H1 (cell line): ENCODE measurements around the gene NR1D2. TPM values are rescaled to one million over a fixed set of nuclear protein-coding genes. Genes with fewer than 3 reads are reported as not detected.
"Not testable (repeated sequence)": the region's sequence is repeated elsewhere in the genome, so short reads cannot be mapped to it uniquely, and the experiment has no call there.

Experiments
- CTCF ChIA-PET: fragments of 300-600 bp; sonication (Branson Sonifier 250); formaldehyde crosslinking; loops from one replicate; lab custom pipeline; 2021; ENCODE audit not compliant: partially characterized antibody; lab: Charles Lee
- POLR2A ChIA-PET: fragments of 300-600 bp; sonication (Branson Sonifier 250); formaldehyde crosslinking; loops from one replicate; lab custom pipeline; 2021; ENCODE audit warnings: inconsistent platforms; ENCODE audit not compliant: partially characterized antibody; lab: Charles Lee
- DNase-seq, 2 experiments: peaks; one replicate each; pipeline versions ENCODE4 v3.0.0 to v3.0.0-alpha.2; 2010 to 2022; ENCODE audit warnings: low spot score in 2 of 2, low read depth in 1 of 2, mixed read lengths in 1 of 2
- FAIRE-seq: peaks from 2 replicates; lab custom pipeline; 2011; peaks lifted over from hg19 to GRCh38; lab: Jason Lieb, UNC
- H2AFZ ChIP-seq: 2 replicates; pipeline ENCODE4 v1.8.1; 2012; ENCODE audit warnings: low read length, inconsistent platforms
- H2AK5ac ChIP-seq: 2 replicates; pipeline ENCODE4 v1.6.1; 2013; ENCODE audit warnings: low read depth, low read length
- H2BK120ac ChIP-seq: replicated peaks from 2 replicates; pipeline ENCODE3; 2013; ENCODE audit warnings: low read depth, low read length, inconsistent platforms
- H2BK12ac ChIP-seq: 2 replicates; pipeline ENCODE4 v1.6.1; 2013; ENCODE audit warnings: low read depth, low read length
- H2BK15ac ChIP-seq: 2 replicates; pipeline ENCODE4 v1.6.1; 2013; ENCODE audit warnings: low read length
- H2BK20ac ChIP-seq: 2 replicates; pipeline ENCODE4 v1.6.1; 2013; ENCODE audit warnings: low read length
- H2BK5ac ChIP-seq: 2 replicates; pipeline ENCODE4 v1.6.1; 2013; ENCODE audit warnings: low read depth, low read length
- H3K14ac ChIP-seq: 2 replicates; pipeline ENCODE4 v1.6.1; 2013; ENCODE audit warnings: inconsistent platforms; ENCODE audit not compliant: insufficient read length
- H3K18ac ChIP-seq: 2 replicates; pipeline ENCODE4 v1.6.1; 2013; ENCODE audit warnings: low read length; ENCODE audit errors: extremely low read depth
- H3K23ac ChIP-seq: 2 replicates; pipeline ENCODE4 v1.6.1; 2013; ENCODE audit warnings: inconsistent platforms; ENCODE audit not compliant: insufficient read length
- H3K23me2 ChIP-seq: 2 replicates; pipeline ENCODE4 v1.6.1; 2013; ENCODE audit warnings: low read depth, low read length
- H3K27ac ChIP-seq: 2 replicates; pipeline ENCODE4 v1.6.1; 2011; ENCODE audit warnings: low read depth, low read length, inconsistent platforms
- H3K27me3 ChIP-seq, 4 experiments: replicated peaks in 1 of 4; 1 replicate in 1 of 4; 2 replicates in 3 of 4; pipeline versions ENCODE4 v1.6.1 to v1.8.1; 2011 to 2013; ENCODE audit warnings: low read length in 3 of 4, mild to moderate bottlenecking in 3 of 4, inconsistent platforms in 2 of 4, mixed read lengths in 2 of 4, moderate library complexity in 1 of 4; ENCODE audit not compliant: control insufficient read depth in 3 of 4, insufficient read depth in 3 of 4; ENCODE audit errors: extremely low read depth in 1 of 4
- H3K36me3 ChIP-seq, 4 experiments: 2 replicates each; pipeline versions ENCODE4 v1.6.1 to v1.8.1; 2011 to 2013; ENCODE audit warnings: mild to moderate bottlenecking in 4 of 4, low read length in 3 of 4, moderate library complexity in 2 of 4, control low read depth in 1 of 4, inconsistent platforms in 1 of 4; ENCODE audit not compliant: insufficient read depth in 4 of 4, control insufficient read depth in 2 of 4
- H3K4ac ChIP-seq: replicated peaks from 2 replicates; pipeline ENCODE3; 2013; ENCODE audit warnings: low read length, low read depth, mixed read lengths, inconsistent platforms; ENCODE audit not compliant: insufficient read length
- H3K4me1 ChIP-seq, 4 experiments: replicated peaks in 1 of 4; 1 replicate in 1 of 4; 2 replicates in 3 of 4; pipeline versions ENCODE4 v1.6.1 to v1.8.1; 2011 to 2013; ENCODE audit warnings: low read length in 3 of 4, inconsistent platforms in 2 of 4, mixed read lengths in 1 of 4; ENCODE audit not compliant: insufficient read depth in 4 of 4, control insufficient read depth in 3 of 4
- H3K4me2 ChIP-seq, 2 experiments: 2 replicates each; pipeline versions ENCODE4 v1.6.1 to v1.8.1; 2011 to 2013; ENCODE audit warnings: low read depth in 2 of 2, low read length in 2 of 2, control low read depth in 1 of 2, inconsistent platforms in 1 of 2, mild to moderate bottlenecking in 1 of 2; ENCODE audit not compliant: insufficient read depth in 1 of 2
- H3K4me3 ChIP-seq, 4 experiments: fragments of 200-600, 300-600 bp in 1 of 4; sonication (generic), shearing (Covaris generic), sonication (Bioruptor Twin) in 1 of 4; 2 replicates each; pipeline versions ENCODE4 v1.5.1 to v1.8.1; 2011 to 2016; ENCODE audit warnings: low read length in 4 of 4, low read depth in 3 of 4, control low read depth in 2 of 4, inconsistent platforms in 2 of 4, mild to moderate bottlenecking in 2 of 4, mixed read lengths in 1 of 4, moderate library complexity in 1 of 4; ENCODE audit not compliant: insufficient read depth in 2 of 4; ENCODE audit errors: extremely low read depth in 1 of 4
- H3K56ac ChIP-seq: replicated peaks from 2 replicates; pipeline ENCODE3; 2013; ENCODE audit warnings: low read depth, mild to moderate bottlenecking, mixed read lengths, low read length, inconsistent platforms; ENCODE audit not compliant: insufficient read length
- H3K79me1 ChIP-seq: 2 replicates; pipeline ENCODE4 v1.6.1; 2013; ENCODE audit warnings: low read depth, low read length, control low read depth
- H3K79me2 ChIP-seq, 2 experiments: 2 replicates each; pipeline versions ENCODE4 v1.6.1 to v1.8.1; 2012 to 2013; ENCODE audit warnings: low read length in 2 of 2, mild to moderate bottlenecking in 2 of 2, inconsistent platforms in 1 of 2; ENCODE audit not compliant: insufficient read depth in 2 of 2, control insufficient read depth in 1 of 2
- H3K9ac ChIP-seq, 4 experiments: replicated peaks in 1 of 4; 1 replicate in 1 of 4; 2 replicates in 3 of 4; pipeline versions ENCODE4 v1.6.1 to v1.8.1; 2011 to 2013; ENCODE audit warnings: low read depth in 3 of 4, low read length in 3 of 4, control low read depth in 2 of 4, mild to moderate bottlenecking in 2 of 4, moderate library complexity in 2 of 4, inconsistent platforms in 1 of 4; ENCODE audit errors: extremely low read depth in 1 of 4
- H3K9me3 ChIP-seq, 2 experiments: 2 replicates each; pipeline versions ENCODE4 v1.6.1 to v1.8.1; 2012 to 2013; ENCODE audit warnings: mild to moderate bottlenecking in 2 of 2, moderate library complexity in 2 of 2, control low read depth in 1 of 2, inconsistent platforms in 1 of 2, low read depth in 1 of 2, low read length in 1 of 2, mixed read lengths in 1 of 2; ENCODE audit not compliant: insufficient read depth in 2 of 2
- H4K20me1 ChIP-seq, 2 experiments: replicated peaks in 1 of 2; 2 replicates each; pipeline versions ENCODE3 to v1.8.1; 2011 to 2013; ENCODE audit warnings: inconsistent platforms in 2 of 2, low read length in 2 of 2, mild to moderate bottlenecking in 1 of 2; ENCODE audit not compliant: insufficient read depth in 2 of 2, control insufficient read depth in 1 of 2
- H4K5ac ChIP-seq: 2 replicates; pipeline ENCODE4 v1.6.1; 2013; ENCODE audit warnings: low read length, low read depth, mixed read lengths, inconsistent platforms; ENCODE audit not compliant: insufficient read length
- H4K8ac ChIP-seq: 2 replicates; pipeline ENCODE4 v1.8.0; 2013; ENCODE audit warnings: mild to moderate bottlenecking, moderate library complexity, low read length, inconsistent platforms; ENCODE audit not compliant: insufficient read depth; ENCODE audit errors: extremely low read depth
- H4K91ac ChIP-seq: replicated peaks from 2 replicates; pipeline ENCODE3; 2013; ENCODE audit warnings: low read length, mixed read lengths, inconsistent platforms; ENCODE audit not compliant: insufficient read length
- ZNF274 ChIP-seq: IDR thresholded peaks from 2 replicates; pipeline ENCODE4 v1.7.0; 2012; ENCODE audit warnings: low read length, borderline replicate concordance; ENCODE audit errors: extremely low read depth
- WGBS, 2 experiments: shearing (Covaris generic) in 1 of 2; methylation state at CpG; one replicate each; pipeline versions ENCODE4 v1.1.6 to v1.1.7; 2013 to 2015; ENCODE audit warnings: low lambda C conversion rate in 2 of 2, mixed read lengths in 2 of 2, inconsistent platforms in 1 of 2, low coverage in 1 of 2, missing lambda C conversion rate in 1 of 2; ENCODE audit not compliant: insufficient replicate concordance in 2 of 2, insufficient coverage in 1 of 2, insufficient read length in 1 of 2; ENCODE audit errors: extremely low coverage in 1 of 2, missing lambda C conversion rate in 1 of 2; 5-methylcytosine and 5-hydroxymethylcytosine counted together
- polyA plus RNA-seq, 7 experiments: library from polyadenylated mRNA; depleted of rRNA in 3 of 7; stranded (reverse) in 5 of 7; unstranded in 2 of 7; fragments of >200 nt in 5 of 7; fragments of 200-250 nt in 2 of 7; gene quantifications; 1 replicate in 5 of 7; 2 replicates in 1 of 7; 4 replicates in 1 of 7; pipeline versions ENCODE4 v1.2.1 to v1.2.3, GENCODE V29; 2011 to 2013; ENCODE audit warnings: missing spikeins in 2 of 7, mixed read lengths in 2 of 7
- total RNA-seq: library from RNA; stranded (reverse); fragmentation: NEBNext Ultra II Directional; extraction: Animal tissue kit (Norgen Biotek cat#: 25700); gene quantifications from 2 replicates; pipeline ENCODE4 v1.2.1, GENCODE V29; 2021

NR1D2 gene
- total and polyA plus RNA-seq, 2 of the 8 experiments (the other 6 are each of a cell fraction or from before 2014, with no cell fraction given): 5.9 to 21.7 TPM

DNA sequence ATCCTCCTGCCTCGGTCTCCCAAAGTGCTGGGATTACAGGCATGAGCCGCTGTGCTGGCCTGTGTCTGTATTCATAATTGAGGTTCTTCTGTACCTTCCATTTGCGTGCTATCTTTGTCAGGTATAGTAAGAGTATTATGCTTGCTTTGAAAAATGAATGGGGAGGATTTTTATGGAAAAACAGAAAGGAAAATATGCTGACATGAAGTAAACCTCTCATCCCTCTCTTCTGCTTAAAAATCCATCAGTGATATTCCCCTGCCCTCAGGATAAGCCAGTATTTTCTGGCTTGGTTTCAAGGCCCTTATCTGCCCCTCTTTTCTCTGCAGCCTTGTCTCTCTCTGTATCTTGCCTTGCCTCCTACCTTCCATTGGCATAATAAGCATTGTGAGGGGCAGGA is 80.7 kb downstream of the NR1D2 start:
- Histone ChIP-seq H3K9me3 (no peaks in the 10 kb centered on the region), H2BK12ac (no peak overlapping the region), H3K14ac (no peak overlapping the region), H4K91ac (no peak overlapping the region), H2AFZ (no peak overlapping the region), H3K23ac (no peak overlapping the region), H3K79me2 (no peaks in the 10 kb centered on the region), H3K4me3 (no peak overlapping the region), H2AK5ac (no peak overlapping the region), H2BK120ac (no peak overlapping the region), H3K18ac (no peak overlapping the region), H3K4ac (no peak overlapping the region), H3K9ac (no peak overlapping the region), H3K23me2 (no peaks in the 10 kb centered on the region), H3K56ac (no peak overlapping the region), H2BK15ac (no peak overlapping the region), H2BK5ac (no peak overlapping the region), H2BK20ac (no peak overlapping the region), H3K27ac (no peak overlapping the region), H3K4me2 (no peak overlapping the region), H4K8ac (no peak overlapping the region), H3K27me3 (peaks cover 0 to 1% (median 0%) of the 10 kb centered on the region in 4 experiments; a peak in 1 of 7 replicates), H3K36me3 (no peaks in the 10 kb centered on the region), H3K4me1 (no peaks in the 10 kb centered on the region), H4K5ac (no peak overlapping the region), H3K79me1 (no peaks in the 10 kb centered on the region), H4K20me1 (no peaks in the 10 kb centered on the region)
- TF ChIP-seq ZNF274: no peak
- DNase-seq (no peak), FAIRE-seq (peak; percentile 19)
- POLR2A ChIA-PET: no interaction called here
- WGBS, 2 experiments: 89% methylated on average over 3 of the region's 3 CpGs; no CpG with 5 or more reads in 1 of the 2 experiments
- CTCF ChIA-PET: no interaction called here

DNA sequence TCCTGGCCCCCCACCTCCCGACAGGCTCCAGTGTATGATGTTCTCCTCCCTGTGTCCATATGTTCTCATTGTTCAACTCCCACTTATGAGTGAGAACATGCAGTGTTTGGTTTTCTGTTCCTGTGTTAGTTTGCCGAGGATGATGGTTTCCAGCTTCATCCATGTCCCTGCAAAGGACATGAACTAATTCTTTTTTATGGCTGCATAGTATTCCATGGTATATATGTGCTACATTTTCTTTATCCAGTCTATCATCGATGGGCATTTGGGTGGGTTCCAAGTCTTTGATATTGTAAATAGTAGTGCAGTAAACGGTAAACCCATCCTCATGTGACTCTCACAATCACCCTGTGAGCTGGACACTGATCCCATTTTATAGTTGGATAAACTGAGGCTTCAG is 81.6 kb downstream of the NR1D2 start:
- H3K14ac ChIP-seq, H2AK5ac ChIP-seq, H3K36me3 ChIP-seq, H2BK15ac ChIP-seq, H2BK12ac ChIP-seq, H2AFZ ChIP-seq, H3K27me3 ChIP-seq, H3K9me3 ChIP-seq, H2BK120ac ChIP-seq, H3K23me2 ChIP-seq, H3K4me3 ChIP-seq, H3K23ac ChIP-seq, H4K8ac ChIP-seq, H3K27ac ChIP-seq, H2BK5ac ChIP-seq, POLR2A ChIA-PET, H4K20me1 ChIP-seq, H2BK20ac ChIP-seq, H3K4me2 ChIP-seq, H3K4ac ChIP-seq, H4K5ac ChIP-seq, H3K56ac ChIP-seq, H3K4me1 ChIP-seq, DNase-seq, H3K18ac ChIP-seq, H3K9ac ChIP-seq, H3K79me2 ChIP-seq, CTCF ChIA-PET, H4K91ac ChIP-seq, FAIRE-seq, H3K79me1 ChIP-seq: not testable (repeated sequence)
- WGBS, 2 experiments: 89% methylated on average over 4 of the region's 4 CpGs; no CpG with 5 or more reads in 1 of the 2 experiments
